Astrocyte (in vitro differentiated cells and primary cell): Measurements from ENCODE around the gene TNFAIP2. TPM values are rescaled to one million over a fixed set of nuclear protein-coding genes. Genes with fewer than 3 reads are reported as not detected.

Experiments used
- DNase-seq: peaks from one replicate; pipeline ENCODE4 v3.0.0-alpha.2; 2010; ENCODE audit warnings: low read depth
- FAIRE-seq: peaks from 2 replicates; lab custom pipeline; 2011; peaks lifted over from hg19 to GRCh38; lab: Jason Lieb, UNC
- H2AFZ ChIP-seq: 2 replicates; pipeline ENCODE4 v1.6.0; 2012; ENCODE audit warnings: low read depth, low read length, inconsistent platforms
- H3K27ac ChIP-seq: 2 replicates; pipeline ENCODE4 v1.5.1; 2011; ENCODE audit warnings: low read depth, low read length, inconsistent platforms
- H3K27me3 ChIP-seq: 2 replicates; pipeline ENCODE4 v1.6.0; 2011; ENCODE audit warnings: low read length, inconsistent platforms; ENCODE audit not compliant: insufficient read depth
- H3K36me3 ChIP-seq: 2 replicates; pipeline ENCODE4 v1.5.1; 2011; ENCODE audit warnings: low read length, inconsistent platforms; ENCODE audit not compliant: insufficient read depth
- H3K4me1 ChIP-seq: 2 replicates; pipeline ENCODE4 v1.5.1; 2011; ENCODE audit warnings: low read length, inconsistent platforms; ENCODE audit not compliant: insufficient read depth
- H3K4me2 ChIP-seq: 2 replicates; pipeline ENCODE4 v1.6.0; 2012; ENCODE audit warnings: low read length, inconsistent platforms
- H3K4me3 ChIP-seq: 2 replicates; pipeline ENCODE4 v1.5.1; 2011; ENCODE audit warnings: low read depth, mild to moderate bottlenecking, low read length, inconsistent platforms; ENCODE audit not compliant: insufficient read depth
- H3K79me2 ChIP-seq: 2 replicates; pipeline ENCODE4 v1.6.0; 2012; ENCODE audit warnings: mild to moderate bottlenecking, low read length, inconsistent platforms; ENCODE audit not compliant: insufficient read depth
- H3K9ac ChIP-seq: 2 replicates; pipeline ENCODE4 v1.6.0; 2012; ENCODE audit warnings: mild to moderate bottlenecking, low read length, inconsistent platforms
- H3K9me3 ChIP-seq: 2 replicates; pipeline ENCODE4 v1.5.1; 2012; ENCODE audit warnings: low read depth, mild to moderate bottlenecking, low read length, inconsistent platforms; ENCODE audit not compliant: insufficient read depth
- H4K20me1 ChIP-seq: 2 replicates; pipeline ENCODE4 v1.6.0; 2012; ENCODE audit warnings: low read length, inconsistent platforms; ENCODE audit not compliant: insufficient read depth
- H3K27ac Mint-ChIP-seq: one replicate; pipeline ENCODE4 v1.8.0; 2021; ENCODE audit warnings: mild to moderate bottlenecking, mixed read lengths; ENCODE audit not compliant: unreplicated experiment
- H3K27me3 Mint-ChIP-seq: one replicate; pipeline ENCODE4 v1.8.0; 2021; ENCODE audit warnings: low read depth, mixed read lengths; ENCODE audit not compliant: unreplicated experiment
- H3K36me3 Mint-ChIP-seq: one replicate; pipeline ENCODE4 v1.8.0; 2021; ENCODE audit warnings: low read depth, mixed read lengths; ENCODE audit not compliant: unreplicated experiment
- H3K4me1 Mint-ChIP-seq: one replicate; pipeline ENCODE4 v1.8.0; 2021; ENCODE audit warnings: low read depth, mixed read lengths; ENCODE audit not compliant: unreplicated experiment
- H3K4me3 Mint-ChIP-seq: one replicate; pipeline ENCODE4 v1.8.0; 2021; ENCODE audit warnings: mild to moderate bottlenecking, moderate library complexity, mixed read lengths; ENCODE audit not compliant: unreplicated experiment
- H3K9me3 Mint-ChIP-seq: one replicate; pipeline ENCODE4 v1.8.0; 2021; ENCODE audit warnings: mild to moderate bottlenecking, mixed read lengths; ENCODE audit not compliant: unreplicated experiment
- CTCF ChIP-seq: IDR thresholded peaks from 2 replicates; pipeline ENCODE4 v1.5.1; 2011; ENCODE audit warnings: low read depth, mild to moderate bottlenecking, inconsistent platforms, low read length, moderate library complexity; ENCODE audit not compliant: insufficient read depth
- EZH2 ChIP-seq: IDR thresholded peaks from 2 replicates; pipeline ENCODE4 v1.6.1; 2012; ENCODE audit warnings: mild to moderate bottlenecking, low read length, inconsistent platforms; ENCODE audit not compliant: insufficient read depth
- total RNA-seq: library from RNA; stranded (reverse); gene quantifications from 2 replicates; pipeline ENCODE4 v1.2.1, GENCODE V29; 2021

TNFAIP2 gene
- total RNA-seq, 1 donor from 2014 or later, result 29.5 TPM

DNA sequence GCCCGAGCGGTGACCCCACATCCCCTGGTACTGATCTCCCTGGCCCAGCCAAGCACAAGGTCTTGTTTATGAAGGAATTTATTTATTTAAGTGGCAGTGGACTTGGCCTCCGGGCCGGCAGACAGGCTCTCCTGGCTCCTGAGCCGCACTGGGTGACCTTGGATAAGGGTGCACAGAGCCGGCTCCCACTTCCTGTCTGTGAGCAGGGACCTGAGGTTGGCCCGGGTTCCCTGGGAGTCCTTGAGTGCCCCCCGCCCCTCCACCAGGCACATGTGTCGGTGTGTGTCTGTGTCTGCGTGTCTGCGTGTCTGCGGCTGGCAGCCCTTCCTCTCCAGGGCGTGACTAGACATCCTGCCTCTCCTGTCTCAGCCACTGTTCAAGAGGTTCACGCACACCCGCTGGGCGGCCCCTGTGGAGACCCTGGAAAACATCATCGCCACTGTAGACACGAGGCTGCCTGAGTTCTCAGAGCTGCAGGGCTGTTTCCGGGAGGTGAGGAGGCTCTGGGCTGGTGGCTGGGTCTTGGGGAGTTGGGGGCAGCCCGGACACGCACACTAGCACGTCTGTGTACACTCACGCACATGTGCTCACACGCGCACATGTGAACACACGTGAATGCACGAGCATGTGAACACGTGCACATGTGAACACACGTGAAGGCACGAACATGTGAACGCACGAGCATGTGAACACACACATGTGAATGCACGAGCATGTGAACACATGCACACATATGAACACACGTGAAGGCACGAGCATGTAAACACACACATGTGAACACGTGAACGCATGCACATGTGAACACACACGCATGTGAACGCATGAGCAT lies 9.3 kb downstream of the TNFAIP2 start:
- H3K4me3 ChIP-seq, result no peak overlapping the region
- no peaks in the 10 kb centered on the region for H3K9me3 Mint-ChIP-seq
- no peak overlapping the region for H3K27ac ChIP-seq
- H3K27me3 Mint-ChIP-seq, result peaks cover 15% of the 10 kb centered on the region
- TF ChIP-seq CTCF, result no peak
- no peak for TF ChIP-seq EZH2
- peaks cover 26% of the 10 kb centered on the region for H3K4me1 Mint-ChIP-seq
- DNase-seq, result no peak
- no peak overlapping the region for H2AFZ ChIP-seq
- peaks cover 20% of the 10 kb centered on the region for H3K36me3 Mint-ChIP-seq
- H3K36me3 ChIP-seq, result no peaks in the 10 kb centered on the region
- FAIRE-seq, result no peak
- H3K27ac Mint-ChIP-seq, result no peak overlapping the region
- H3K4me2 ChIP-seq, result no peak overlapping the region
- H3K79me2 ChIP-seq, result no peaks in the 10 kb centered on the region
- no peak overlapping the region for H3K4me3 Mint-ChIP-seq
- no peaks in the 10 kb centered on the region for H3K27me3 ChIP-seq
- peaks cover 38% of the 10 kb centered on the region for H4K20me1 ChIP-seq
- peak overlapping the region; percentile 35 for H3K9ac ChIP-seq
- peaks cover 25% of the 10 kb centered on the region for H3K4me1 ChIP-seq
- H3K9me3 ChIP-seq, result no peaks in the 10 kb centered on the region

- H3K36me3 Mint-ChIP-seq, result peaks cover 20% of the 10 kb centered on the region
- FAIRE-seq (no peak), DNase-seq (no peak)
- H3K4me3 Mint-ChIP-seq, result no peak overlapping the region
- Histone ChIP-seq H3K27ac (no peak overlapping the region), H3K27me3 (no peaks in the 10 kb centered on the region), H3K36me3 (no peaks in the 10 kb centered on the region), H3K4me1 (peaks cover 23% of the 10 kb centered on the region), H3K4me2 (no peak overlapping the region), H3K9me3 (no peaks in the 10 kb centered on the region), H3K4me3 (no peak overlapping the region), H3K9ac (no peak overlapping the region), H4K20me1 (peaks cover 29% of the 10 kb centered on the region), H3K79me2 (no peaks in the 10 kb centered on the region), H2AFZ (no peak overlapping the region)
- H3K9me3 Mint-ChIP-seq, result no peaks in the 10 kb centered on the region
- TF ChIP-seq CTCF, result no peak
- TF ChIP-seq EZH2, result no peak
- H3K27me3 Mint-ChIP-seq, result peaks cover 13% of the 10 kb centered on the region
- no peak overlapping the region for H3K27ac Mint-ChIP-seq
- H3K4me1 Mint-ChIP-seq, result peaks cover 22% of the 10 kb centered on the region
Observed at GRCh38 chr14:103133210-103134140, 10.2 kb downstream of the TNFAIP2 start.
